Eye (tissue), 1 donor: Measurements from ENCODE around the gene ZNF511.

ENCODE experiments used
- DNase-seq: peaks from one replicate; pipeline ENCODE4 v3.0.0-alpha.2; 2015

The ZNF511 gene

GRCh38 chr10:133336577-133337369 is 28.1 kb downstream of the ZNF511 start, which contains the start of gene CALY:
CALY (minus strand) TSS chr10:133336896; CDS start chr10:133328989, 7,907 bp downstream.
- DNase-seq = peak; percentile 76

- DNase-seq = no peak
These were observed 28.6 kb downstream of the ZNF511 start for GRCh38 chr10:133337370-133337725.

GRCh38 chr10:133338080-133339071 is 29.7 kb downstream of the ZNF511 start:
- no peak for DNase-seq

GRCh38 chr10:133339708-133340380 is 31.1 kb downstream of the ZNF511 start:
- DNase-seq = no peak

GRCh38 chr10:133341983-133342382 is 33.3 kb downstream of the ZNF511 start:
- no peak for DNase-seq

- DNase-seq = no peak
These were observed 34.2 kb downstream of the ZNF511 start for GRCh38 chr10:133342942-133343341.

GRCh38 chr10:133343558-133343957 is 34.8 kb downstream of the ZNF511 start:
- DNase-seq = no peak

GRCh38 chr10:133344236-133344635 is 35.5 kb downstream of the ZNF511 start:
- DNase-seq = no peak

GRCh38 chr10:133346413-133346812 is 37.7 kb downstream of the ZNF511 start:
- DNase-seq = no peak

- no peak for DNase-seq
These were observed 39.2 kb downstream of the ZNF511 start for GRCh38 chr10:133347710-133348517.

- no peak for DNase-seq
These were observed 40.5 kb downstream of the ZNF511 start for GRCh38 chr10:133349160-133349568.

- DNase-seq = no peak
These were observed 40.9 kb downstream of the ZNF511 start for GRCh38 chr10:133349577-133350011.

- no peak for DNase-seq
These were observed 41.7 kb downstream of the ZNF511 start for GRCh38 chr10:133350283-133350949.

- DNase-seq = no peak
These were observed 42.2 kb downstream of the ZNF511 start for GRCh38 chr10:133350950-133351329.

- DNase-seq = no peak
These were observed 42.9 kb downstream of the ZNF511 start for GRCh38 chr10:133351408-133352318.

GRCh38 chr10:133353202-133353959 is 44.7 kb downstream of the ZNF511 start:
- DNase-seq = no peak

- DNase-seq = no peak
These were observed 45.4 kb downstream of the ZNF511 start for GRCh38 chr10:133353988-133354605.

GRCh38 chr10:133354672-133355240 is 46.0 kb downstream of the ZNF511 start:
- DNase-seq = no peak

GRCh38 chr10:133355266-133355665 is 46.6 kb downstream of the ZNF511 start:
- DNase-seq = no peak
